K562 treated with DMSO at 1 percent for 4 hours (cell line): ENCODE results near the gene DISP3. TPM values are rescaled to one million over a fixed set of nuclear protein-coding genes. Genes with fewer than 3 reads are reported as not detected.

Source experiments
- total RNA-seq: library from RNA; unstranded; fragments of 300-600 nt; gene quantifications from 2 replicates; pipeline ENCODE4 v1.2.3, GENCODE V29; 2022; ENCODE audit not compliant: insufficient read depth

DISP3 gene
- total RNA-seq, result not detected in 2 replicates

GRCh38 chr1:11478571-11479374 is at the start of gene DISP3:
Gene DISP3, plus strand, starts transcription at chr1:11479155. Its CDS starts 21,838 bp downstream, at chr1:11500993.

Other genes starting within 250 kb of the DISP3 start
- gene MTOR, start 216.6 kb upstream of the DISP3 start, total RNA-seq, result 42.9 and 57.7 TPM in 2 replicates
- 15.2 and 16.2 TPM in 2 replicates for gene UBIAD1, start 206.0 kb upstream of the DISP3 start, total RNA-seq
- gene FBXO2, start 175.3 kb downstream of the DISP3 start, total RNA-seq, result 5.4 and 19.8 TPM in 2 replicates
- gene FBXO44, start 175.7 kb downstream of the DISP3 start, total RNA-seq, result 11.4 and 17.1 TPM in 2 replicates
- gene FBXO6, start 185.0 kb downstream of the DISP3 start, total RNA-seq, result 38.0 and 40.9 TPM in 2 replicates
- gene MAD2L2, start 202.0 kb downstream of the DISP3 start, total RNA-seq, result 257 and 262 TPM in 2 replicates
- gene DRAXIN, start 212.6 kb downstream of the DISP3 start, total RNA-seq, result not detected in 2 replicates